A549 (cell line): ENCODE data around the gene RAB38. TPM values are rescaled to one million over a fixed set of nuclear protein-coding genes. Genes with fewer than 3 reads are reported as not detected.

Source experiments
- ATAC-seq, 2 experiments: fragments of 200-7000 bp in 1 of 2; fragments of >200 bp in 1 of 2; cut with Nextera tagmentation in 1 of 2; cut with Tn5 transposase in 1 of 2; 3 replicates each; pipeline versions ENCODE4 v1.8.0 to v1.9.1; 2018 to 2020; ENCODE audit warnings: mild to moderate bottlenecking in 1 of 2, moderate library complexity in 1 of 2
- CTCF ChIA-PET: fragments of 300-600 bp; sonication (Branson Sonifier 250); formaldehyde crosslinking; extraction: SDS; loops from one replicate; lab custom pipeline; 2021; ENCODE audit warnings: antibody characterized with exemption, inconsistent platforms; lab: Yijun Ruan, JAX
- POLR2A ChIA-PET: fragments of 350-600 bp; formaldehyde crosslinking; extraction: SDS; loops from one replicate; lab custom pipeline; 2021; ENCODE audit warnings: antibody characterized with exemption, inconsistent platforms; lab: Yijun Ruan, JAX
- DNase-seq, 2 experiments: peaks; one replicate each; pipeline versions ENCODE4 v3.0.0 to v3.0.0-alpha.2; 2011 to 2016; ENCODE audit warnings: low read depth in 1 of 2, low spot score in 1 of 2
- FAIRE-seq: peaks from 2 replicates; lab custom pipeline; 2011; peaks lifted over from hg19 to GRCh38; lab: Jason Lieb, UNC
- H3K27ac ChIP-seq, 2 experiments: fragments of >200 bp; sonication (Bioruptor Twin); formaldehyde crosslinking; 3 replicates each; pipeline ENCODE4 v1.5.1; 2016 to 2017
- H3K4me1 ChIP-seq: fragments of >200 bp; sonication (Bioruptor Twin); formaldehyde crosslinking; 3 replicates; pipeline ENCODE4 v1.6.1; 2016
- H3K4me2 ChIP-seq: fragments of >200 bp; sonication (Bioruptor Twin); formaldehyde crosslinking; 3 replicates; pipeline ENCODE4 v1.6.1; 2016
- H3K4me3 ChIP-seq: fragments of >200 bp; sonication (Bioruptor Twin); formaldehyde crosslinking; 3 replicates; pipeline ENCODE4 v1.5.1; 2016
- H3K9me3 ChIP-seq: fragments of >200 bp; sonication (Bioruptor Twin); formaldehyde crosslinking; 3 replicates; pipeline ENCODE4 v1.6.1; 2016
- CBX2 ChIP-seq: fragments of 200-600 bp; sonication (generic); IDR thresholded peaks from 2 replicates; pipeline ENCODE4 v1.6.1; 2016; ENCODE audit warnings: low read depth, mild to moderate bottlenecking, borderline replicate concordance
- CHD4 ChIP-seq: fragments of 200-600 bp; sonication (generic); IDR thresholded peaks from 2 replicates; pipeline ENCODE4 v1.6.1; 2016; ENCODE audit warnings: antibody characterized with exemption, mild to moderate bottlenecking, borderline replicate concordance
- EHF ChIP-seq: fragments of 250-450 bp; sonication (Bioruptor Pico); IDR thresholded peaks from 2 replicates; pipeline ENCODE4 v1.5.0; 2020; ENCODE audit warnings: mild to moderate bottlenecking
- EP300 ChIP-seq, 2 experiments: fragments of >200 bp; sonication (Bioruptor Twin); formaldehyde crosslinking; IDR thresholded peaks; 2 replicates in 1 of 2; 3 replicates in 1 of 2; pipeline ENCODE4 v1.6.1; 2016 to 2017
- FOXS1 ChIP-seq: fragments of 250-450 bp; sonication (Bioruptor Pico); IDR thresholded peaks from 2 replicates; pipeline ENCODE4 v1.5.0; 2020; ENCODE audit warnings: mild to moderate bottlenecking, moderate library complexity
- HDAC2 ChIP-seq: fragments of 200-600 bp; sonication (generic); IDR thresholded peaks from 2 replicates; pipeline ENCODE4 v1.6.1; 2016
- HEYL ChIP-seq: fragments of 250-450 bp; sonication (Bioruptor Pico); IDR thresholded peaks from 2 replicates; pipeline ENCODE4 v1.8.0; 2021; ENCODE audit warnings: mild to moderate bottlenecking, moderate library complexity
- HOXA7 ChIP-seq: fragments of 250-450 bp; sonication (Bioruptor Pico); IDR thresholded peaks from 2 replicates; pipeline ENCODE4 v1.5.0; 2020; ENCODE audit warnings: mild to moderate bottlenecking, moderate library complexity
- KDM5A ChIP-seq: fragments of 200-600 bp; sonication (generic); IDR thresholded peaks from 2 replicates; pipeline ENCODE4 v1.6.1; 2016; ENCODE audit warnings: antibody characterized with exemption, mild to moderate bottlenecking
- MYC ChIP-seq: IDR thresholded peaks from 2 replicates; pipeline ENCODE4 v1.6.1; 2012; ENCODE audit warnings: mild to moderate bottlenecking, inconsistent platforms, low read length, improper control_type of control experiment, borderline replicate concordance
- NFE2L2 ChIP-seq: fragments of 150-350 bp; conservative IDR thresholded peaks from 2 replicates; pipeline ENCODE4 v1.6.1; 2014; ENCODE audit warnings: low read length
- NPAS2 ChIP-seq: fragments of 250-450 bp; sonication (Bioruptor Pico); IDR thresholded peaks from 2 replicates; pipeline ENCODE4 v1.8.0; 2022; ENCODE audit warnings: mild to moderate bottlenecking, moderate library complexity, borderline replicate concordance
- NR3C1 ChIP-seq: fragments of >200 bp; sonication (Bioruptor Twin); formaldehyde crosslinking; IDR thresholded peaks from 3 replicates; pipeline ENCODE4 v1.6.1; 2017
- RAD21 ChIP-seq, 2 experiments: fragments of >200 bp in 1 of 2; sonication (Bioruptor Twin) in 1 of 2; formaldehyde crosslinking in 1 of 2; IDR thresholded peaks in 1 of 2; conservative IDR thresholded peaks in 1 of 2; 2 replicates in 1 of 2; 3 replicates in 1 of 2; pipeline ENCODE4 v1.6.1; 2012 to 2018; ENCODE audit warnings: inconsistent platforms in 1 of 2
- RNF2 ChIP-seq: fragments of 200-600 bp; sonication (generic); IDR thresholded peaks from 2 replicates; pipeline ENCODE4 v1.6.1; 2016; ENCODE audit warnings: low read depth, mild to moderate bottlenecking, antibody characterized with exemption, moderate library complexity, borderline replicate concordance
- TFCP2L1 ChIP-seq: fragments of 250-450 bp; sonication (Bioruptor Pico); IDR thresholded peaks from 2 replicates; pipeline ENCODE4 v1.5.0; 2021; ENCODE audit warnings: mild to moderate bottlenecking
- ZC3H11A ChIP-seq: fragments of 450-650 bp; IDR thresholded peaks from 2 replicates; pipeline ENCODE4 v1.6.1; 2014; ENCODE audit warnings: antibody characterized with exemption, mild to moderate bottlenecking
- ZFP36 ChIP-seq: fragments of 450-650 bp; IDR thresholded peaks from 2 replicates; pipeline ENCODE4 v1.6.1; 2014; ENCODE audit warnings: borderline replicate concordance; ENCODE audit not compliant: partially characterized antibody
- ZNF302 ChIP-seq: fragments of 250-450 bp; sonication (Bioruptor Pico); IDR thresholded peaks from 2 replicates; pipeline ENCODE4 v1.9.0; 2021; ENCODE audit warnings: inconsistent platforms, mild to moderate bottlenecking, moderate library complexity
- WGBS: methylation state at CpG from one replicate; pipeline ENCODE4 v1.1.6; 2017; ENCODE audit errors: missing lambda C conversion rate; 5-methylcytosine and 5-hydroxymethylcytosine counted together
- polyA plus RNA-seq, 4 experiments: library from polyadenylated mRNA; depleted of rRNA in 3 of 4; stranded (reverse); fragments of >200 nt; fragmentation: RNase III in 1 of 4; extraction: RNeasy Plus Mini Kit Qiagen cat#74134 plus additional on column Dnase treatment in 1 of 4; gene quantifications; 2 replicates in 3 of 4; 3 replicates in 1 of 4; pipeline ENCODE4 v1.2.3, GENCODE V29; 2011 to 2017
- small RNA-seq, 6 experiments: library from RNA; depleted of rRNA; stranded (forward); fragments of <200 nt; gene quantifications; one replicate each; pipeline ENCODE3, GENCODE V24; 2012
- TF ChIP-seq, protein P1 (sequence below): fragments of >200 bp; sonication (Bioruptor Twin); formaldehyde crosslinking; IDR thresholded peaks from 3 replicates; pipeline ENCODE4 v1.6.1; 2016
- TF ChIP-seq, protein P2 (sequence below): fragments of 450-650 bp; IDR thresholded peaks from 2 replicates; pipeline ENCODE4 v1.6.1; 2014; ENCODE audit warnings: antibody characterized with exemption

The RAB38 gene
- polyA plus RNA-seq, 2 of the 4 experiments (the other 2 are of a cell fraction) = 0.59 to 1.6 TPM

DNA sequence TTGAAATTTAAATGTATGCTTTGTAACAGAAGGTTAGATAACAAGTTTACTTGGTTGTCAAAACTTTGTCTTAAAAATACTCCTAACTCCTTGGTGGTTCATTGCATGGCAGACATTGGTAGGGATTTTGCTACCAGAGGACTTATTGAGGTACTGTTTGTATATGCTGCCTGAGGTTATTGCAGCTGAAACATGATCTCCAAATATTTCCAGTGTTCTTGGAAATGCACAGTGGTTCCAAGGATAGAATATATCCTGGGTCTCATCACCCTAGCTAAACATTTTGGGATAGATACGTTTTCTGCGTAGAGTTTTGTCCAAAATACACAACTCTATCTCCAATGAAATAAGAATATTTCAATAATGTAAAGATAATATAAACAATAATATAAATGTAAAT is 109.2 kb downstream of the RAB38 start:
- POLR2A ChIA-PET = no interaction called here
- TF ChIP-seq CHD4 (no peak), EP300 (IDR thresholded peaks at IDR 0.05) (no peak), CBX2 (no peak)
- H3K4me3 ChIP-seq = no peak overlapping the region
- H3K4me2 ChIP-seq = no peak overlapping the region
- CTCF ChIA-PET = no interaction called here
- DNase-seq (no peak), ATAC-seq (no peak), FAIRE-seq (no peak)
- H3K27ac ChIP-seq = no peak overlapping the region
- no peaks in the 10 kb centered on the region for H3K4me1 ChIP-seq
- WGBS = 36% methylated on average over 2 of the region's 2 CpGs
- no peaks in the 10 kb centered on the region for H3K9me3 ChIP-seq

DNA sequence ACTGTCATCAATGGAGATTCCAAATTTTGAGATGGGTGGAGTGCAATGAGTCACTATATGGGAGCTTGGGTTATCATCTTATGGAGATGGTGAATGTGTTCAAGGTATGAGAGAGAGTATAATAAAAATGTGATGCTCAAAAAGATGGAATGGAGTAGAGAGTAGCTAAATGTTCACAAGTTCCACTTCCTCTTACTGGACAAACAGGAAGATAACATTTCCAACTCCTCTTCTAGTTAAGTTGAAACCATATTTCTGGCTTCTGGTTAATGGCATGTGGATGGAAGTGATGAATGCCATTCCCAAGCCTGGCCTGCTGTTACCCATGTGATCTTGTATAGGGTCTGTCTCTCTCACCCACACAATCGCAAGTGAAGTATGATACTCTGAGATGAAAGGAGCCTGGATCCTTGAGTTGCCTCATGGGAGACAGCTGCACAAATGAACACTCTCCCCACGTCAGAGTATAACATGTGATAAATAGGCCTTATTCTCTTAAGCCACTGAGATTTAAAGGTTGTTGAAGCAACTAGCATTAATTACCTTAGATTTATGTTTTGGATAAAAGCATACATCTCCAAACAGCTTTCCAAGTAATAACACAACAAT is 111.0 kb downstream of the RAB38 start:
- no peaks in the 10 kb centered on the region for H3K4me1 ChIP-seq
- TF ChIP-seq, protein P1, sequence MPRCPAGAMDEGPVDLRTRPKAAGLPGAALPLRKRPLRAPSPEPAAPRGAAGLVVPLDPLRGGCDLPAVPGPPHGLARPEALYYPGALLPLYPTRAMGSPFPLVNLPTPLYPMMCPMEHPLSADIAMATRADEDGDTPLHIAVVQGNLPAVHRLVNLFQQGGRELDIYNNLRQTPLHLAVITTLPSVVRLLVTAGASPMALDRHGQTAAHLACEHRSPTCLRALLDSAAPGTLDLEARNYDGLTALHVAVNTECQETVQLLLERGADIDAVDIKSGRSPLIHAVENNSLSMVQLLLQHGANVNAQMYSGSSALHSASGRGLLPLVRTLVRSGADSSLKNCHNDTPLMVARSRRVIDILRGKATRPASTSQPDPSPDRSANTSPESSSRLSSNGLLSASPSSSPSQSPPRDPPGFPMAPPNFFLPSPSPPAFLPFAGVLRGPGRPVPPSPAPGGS = no peak
- TF ChIP-seq ZFP36 (no peak), EP300 (IDR thresholded peaks at IDR 0.05) (no peak), HOXA7 (CRISPR knock-in tag) (no peak), NPAS2 (CRISPR knock-in tag) (no peak), EHF (no peak), CBX2 (no peak), NR3C1 (no peak), MYC (no peak), ZNF302 (CRISPR knock-in tag) (no peak), KDM5A (no peak), RAD21 (conservative IDR thresholded peaks at IDR 0.05 in 1 of 2, IDR thresholded peaks at IDR 0.05 in 1 of 2) (no peak), TFCP2L1 (no peak), RNF2 (no peak), ZC3H11A (no peak), HEYL (CRISPR knock-in tag) (no peak), HDAC2 (no peak), NFE2L2 (no peak), FOXS1 (CRISPR knock-in tag) (no peak)
- TF ChIP-seq, protein P2, sequence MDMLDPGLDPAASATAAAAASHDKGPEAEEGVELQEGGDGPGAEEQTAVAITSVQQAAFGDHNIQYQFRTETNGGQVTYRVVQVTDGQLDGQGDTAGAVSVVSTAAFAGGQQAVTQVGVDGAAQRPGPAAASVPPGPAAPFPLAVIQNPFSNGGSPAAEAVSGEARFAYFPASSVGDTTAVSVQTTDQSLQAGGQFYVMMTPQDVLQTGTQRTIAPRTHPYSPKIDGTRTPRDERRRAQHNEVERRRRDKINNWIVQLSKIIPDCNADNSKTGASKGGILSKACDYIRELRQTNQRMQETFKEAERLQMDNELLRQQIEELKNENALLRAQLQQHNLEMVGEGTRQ = no peak
- TF ChIP-seq, all 56 proteins: peak for 0
- CTCF ChIA-PET = interaction anchor here (1.0 to 1.2 kb wide), 2 partner anchors 48 to 488 kb away, joined by 3 read pairs; no protein-coding TSS in a partner anchor
- POLR2A ChIA-PET = no interaction called here
- DNase-seq = no peak
- Histone ChIP-seq H3K4me2 (no peak overlapping the region), H3K9me3 (no peaks in the 10 kb centered on the region), H3K4me3 (no peak overlapping the region), H3K27ac (no peak overlapping the region)
- no peak for FAIRE-seq
- ATAC-seq = no peak
- 41% methylated on average over 2 of the region's 2 CpGs for WGBS

Small RNA genes within 50 kb of the gene (small RNA-seq; reads per million reads assigned to genes)
- gene MIR3166 (0 reads per million in 6 experiments), gene RF00019 (0 reads per million in 6 experiments)

Other genes starting within 250 kb of the RAB38 start
- 118 and 123 TPM in 2 replicates for gene CTSC, start 162.3 kb upstream of the RAB38 start, polyA plus RNA-seq (2011; rRNA removed)
- gene CTSC, start 162.3 kb upstream of the RAB38 start, polyA plus RNA-seq (2017; fragmentation: RNase III; extraction: RNeasy Plus Mini Kit Qiagen cat#74134 plus additional on column Dnase treatment) = 50.0 to 50.9 TPM (median 50.3 TPM) in 3 replicates